ENCODE results near the gene CABLES2. TPM values are rescaled to one million over a fixed set of nuclear protein-coding genes. Genes with fewer than 3 reads are reported as not detected.

The CABLES2 gene
- total RNA-seq, 4 donors from 2014 or later: 7.2 to 33.8 (median 11.1) TPM

DNA sequence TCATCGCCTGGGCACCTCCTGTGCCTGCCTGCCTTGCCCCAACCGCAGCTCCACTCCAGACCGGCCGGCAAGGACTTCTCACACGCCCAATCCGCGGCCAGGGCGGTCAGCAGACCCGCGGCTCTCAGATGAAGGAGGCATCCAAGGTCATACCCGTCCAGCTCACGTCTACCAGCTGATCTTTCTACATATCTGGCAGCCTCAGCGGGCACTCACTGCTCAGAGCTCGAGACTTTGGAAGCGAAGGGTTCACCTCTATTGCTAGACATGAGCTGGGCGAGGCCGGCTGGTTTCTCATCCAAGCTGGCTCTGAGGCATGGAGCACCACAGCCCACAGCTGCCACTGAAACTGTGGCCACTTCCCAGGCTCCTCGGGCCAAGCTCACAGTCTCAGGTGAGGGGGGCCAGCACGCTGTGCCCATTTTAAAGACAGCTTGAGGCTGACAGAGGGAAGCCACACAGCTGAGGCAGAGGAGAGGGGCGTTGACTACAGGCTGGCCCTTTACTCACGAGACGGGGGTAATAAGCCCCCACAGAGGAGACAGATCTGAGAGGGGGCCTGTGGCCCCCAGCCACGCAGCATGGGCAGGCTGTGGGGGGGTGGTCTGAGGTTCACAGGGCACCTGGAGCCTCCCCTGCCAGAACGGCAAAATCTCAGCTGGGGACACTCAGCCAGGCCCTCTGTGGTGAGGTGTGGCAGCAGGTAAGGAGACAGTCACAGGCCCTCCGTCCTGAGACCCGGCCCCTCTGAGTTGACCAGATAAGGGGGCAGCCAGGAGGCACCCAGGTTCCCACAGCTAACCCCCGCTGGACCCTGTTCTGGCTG is 42.0 kb downstream of the CABLES2 start:
- no peak for DNase-seq
- Histone ChIP-seq H3K36me3 (no peaks in the 10 kb centered on the region), H3K4me1 (peaks cover 3 to 71% (median 32%) of the 10 kb centered on the region in 4 donors), H3K9me3 (no peaks in the 10 kb centered on the region), H3K27me3 (peaks cover 0 to 15% of the 10 kb centered on the region in 2 donors), H3K4me3 (peak overlapping the region in 2 of 4 donors; percentile 68 to 78), H3K27ac (peak overlapping the region; percentile 7 to 80 (median 65))
- TF ChIP-seq, protein P1, sequence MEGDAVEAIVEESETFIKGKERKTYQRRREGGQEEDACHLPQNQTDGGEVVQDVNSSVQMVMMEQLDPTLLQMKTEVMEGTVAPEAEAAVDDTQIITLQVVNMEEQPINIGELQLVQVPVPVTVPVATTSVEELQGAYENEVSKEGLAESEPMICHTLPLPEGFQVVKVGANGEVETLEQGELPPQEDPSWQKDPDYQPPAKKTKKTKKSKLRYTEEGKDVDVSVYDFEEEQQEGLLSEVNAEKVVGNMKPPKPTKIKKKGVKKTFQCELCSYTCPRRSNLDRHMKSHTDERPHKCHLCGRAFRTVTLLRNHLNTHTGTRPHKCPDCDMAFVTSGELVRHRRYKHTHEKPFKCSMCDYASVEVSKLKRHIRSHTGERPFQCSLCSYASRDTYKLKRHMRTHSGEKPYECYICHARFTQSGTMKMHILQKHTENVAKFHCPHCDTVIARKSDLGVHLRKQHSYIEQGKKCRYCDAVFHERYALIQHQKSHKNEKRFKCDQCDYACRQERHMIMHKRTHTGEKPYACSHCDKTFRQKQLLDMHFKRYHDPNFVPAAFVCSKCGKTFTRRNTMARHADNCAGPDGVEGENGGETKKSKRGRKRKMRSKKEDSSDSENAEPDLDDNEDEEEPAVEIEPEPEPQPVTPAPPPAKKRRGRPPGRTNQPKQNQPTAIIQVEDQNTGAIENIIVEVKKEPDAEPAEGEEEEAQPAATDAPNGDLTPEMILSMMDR (IDR thresholded peaks at IDR 0.05): no peak
- no peak for TF ChIP-seq POLR2A (IDR thresholded peaks at IDR 0.05)

DNA sequence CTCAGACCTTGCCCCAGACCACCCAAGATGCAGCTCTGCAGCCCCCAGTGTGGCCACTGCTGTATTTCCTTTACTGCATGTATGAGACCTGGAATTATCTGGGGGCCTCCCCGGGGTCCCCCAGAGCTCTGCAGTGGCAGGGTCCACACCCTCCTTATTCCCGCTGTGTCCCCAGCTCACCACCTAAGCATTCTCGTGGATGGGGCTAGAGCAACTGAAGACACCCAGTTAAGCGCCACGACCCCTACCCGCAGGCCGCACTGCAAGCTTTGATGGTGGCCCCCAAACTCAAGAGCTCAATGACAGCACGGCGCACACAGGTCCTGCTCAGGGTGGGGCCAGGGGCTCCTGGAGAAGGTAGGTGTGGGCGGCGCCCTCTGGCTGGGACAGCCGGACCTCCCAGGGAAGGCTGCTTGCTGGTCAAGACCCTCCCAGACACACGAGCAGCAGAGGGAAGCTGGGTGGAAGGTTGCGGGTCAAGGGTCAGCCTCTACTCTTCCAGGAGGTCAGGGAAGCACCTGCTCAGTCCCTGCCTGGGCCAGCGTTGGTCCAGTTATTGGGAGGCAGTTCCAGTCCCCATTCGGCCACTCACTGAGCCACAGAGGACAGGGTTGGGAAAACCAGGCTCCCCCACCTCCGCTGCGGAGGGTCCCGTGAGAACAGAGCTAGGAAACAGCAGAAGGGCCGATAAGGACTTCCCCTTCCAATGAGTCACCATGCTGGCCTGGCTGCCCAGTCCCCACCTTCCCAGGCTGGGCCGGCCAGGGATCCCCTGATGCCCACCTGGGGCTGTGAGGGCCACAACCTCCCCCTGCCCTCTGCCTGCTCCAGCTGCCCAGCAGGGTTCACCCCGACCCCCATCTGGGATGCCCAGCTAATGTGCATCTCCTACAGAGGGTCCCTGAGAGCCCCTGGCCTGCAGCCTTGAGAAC is 42.9 kb downstream of the CABLES2 start:
- peaks cover 0 to 15% of the 10 kb centered on the region in 2 donors for H3K27me3 ChIP-seq
- TF ChIP-seq, protein P1 (IDR thresholded peaks at IDR 0.05): no peak
- TF ChIP-seq POLR2A (IDR thresholded peaks at IDR 0.05): no peak
- no peak for DNase-seq
- H3K4me1 ChIP-seq: peaks cover 3 to 72% (median 29%) of the 10 kb centered on the region in 4 donors
- peak overlapping the region; percentile 7 to 80 (median 62) for H3K27ac ChIP-seq
- H3K9me3 ChIP-seq: no peaks in the 10 kb centered on the region
- H3K4me3 ChIP-seq: peak overlapping the region in 1 of 4 donors; percentile 68
- H3K36me3 ChIP-seq: no peaks in the 10 kb centered on the region

DNA sequence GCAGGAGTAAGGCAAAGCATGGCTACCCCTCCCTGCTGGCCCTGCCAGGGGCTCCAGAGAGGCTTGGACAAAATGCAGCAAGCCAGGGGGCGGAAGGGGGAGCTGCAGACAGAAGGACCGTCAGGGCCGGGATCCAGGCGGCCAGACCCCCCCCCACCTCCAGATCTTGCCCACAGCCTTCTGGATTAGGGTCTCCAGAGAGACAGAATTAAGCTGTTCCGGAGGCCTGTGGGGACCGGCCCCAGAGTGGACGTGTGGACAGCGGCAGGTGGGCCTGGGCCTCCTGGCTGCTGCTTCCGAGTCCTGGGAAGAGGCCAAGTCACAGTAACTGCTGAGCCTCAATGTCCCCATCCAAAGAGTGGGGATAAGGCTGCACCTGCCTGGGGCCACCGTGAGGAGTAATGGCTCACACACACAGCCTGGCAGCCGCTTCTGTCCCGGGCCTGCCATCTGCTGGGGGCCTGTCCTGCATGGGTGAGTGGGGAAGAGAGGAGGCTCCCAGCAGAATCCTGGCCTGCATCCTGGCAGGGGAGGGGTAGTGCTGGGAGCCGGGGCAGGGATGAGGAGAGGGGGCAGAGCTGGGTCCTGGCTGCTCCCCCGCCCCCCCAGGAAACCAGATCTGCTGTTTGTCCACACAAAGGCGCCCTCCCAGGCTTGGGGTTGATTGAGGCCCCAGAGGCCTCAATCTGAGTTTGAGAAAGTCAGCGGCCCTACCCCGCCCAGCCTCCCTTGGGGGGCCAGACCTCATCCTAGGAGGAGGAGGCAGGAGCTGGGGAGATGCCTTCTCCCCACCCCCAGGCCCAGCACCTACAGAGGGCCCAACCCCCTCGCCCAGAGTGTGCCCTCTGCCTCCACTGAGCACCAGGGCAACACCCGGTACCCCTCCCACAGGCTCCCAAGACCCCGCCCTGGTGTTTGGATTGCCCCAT is 43.8 kb downstream of the CABLES2 start:
- peaks cover 0 to 73% (median 19%) of the 10 kb centered on the region in 4 donors for H3K4me1 ChIP-seq
- H3K27me3 ChIP-seq: peaks cover 0 to 9% of the 10 kb centered on the region in 2 donors
- no peaks in the 10 kb centered on the region for H3K36me3 ChIP-seq
- no peaks in the 10 kb centered on the region for H3K9me3 ChIP-seq
- no peak overlapping the region for H3K4me3 ChIP-seq
- DNase-seq: no peak
- peak overlapping the region in 1 of 4 donors; percentile 78 for H3K27ac ChIP-seq
- TF ChIP-seq, protein P1 (IDR thresholded peaks at IDR 0.05): no peak
- no peak for TF ChIP-seq POLR2A (IDR thresholded peaks at IDR 0.05)

DNA sequence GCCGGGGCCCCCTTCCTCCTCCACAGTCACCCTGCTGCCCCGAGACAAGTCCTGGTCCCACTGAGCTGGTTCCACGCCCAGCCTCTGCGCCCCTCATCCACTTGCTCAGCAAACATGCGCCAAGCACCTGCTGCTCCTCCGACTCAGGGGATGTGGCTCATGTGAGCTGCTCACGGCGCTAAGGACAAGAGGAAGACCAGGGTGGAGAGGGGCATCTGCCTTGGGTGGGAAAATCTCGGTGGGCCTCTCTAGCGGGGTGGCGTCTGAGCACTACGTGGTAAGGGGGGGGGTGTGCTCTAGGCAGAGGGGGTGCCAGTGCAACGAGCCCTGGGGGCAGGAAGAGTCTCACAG is 44.5 kb downstream of the CABLES2 start:
- DNase-seq: no peak
- H3K27ac ChIP-seq: peak overlapping the region in 1 of 4 donors; percentile 78

More for the DNA sequence above, 44.5 kb downstream of the CABLES2 start:
- Histone ChIP-seq H3K9me3 (no peaks in the 10 kb centered on the region), H3K4me3 (no peak overlapping the region), H3K27me3 (peaks cover 0 to 3% of the 10 kb centered on the region in 2 donors), H3K4me1 (peaks cover 0 to 73% (median 12%) of the 10 kb centered on the region in 4 donors), H3K36me3 (no peaks in the 10 kb centered on the region)
- TF ChIP-seq POLR2A (IDR thresholded peaks at IDR 0.05): no peak
- TF ChIP-seq, protein P1 (IDR thresholded peaks at IDR 0.05): no peak
